ENCODE measurements around the gene SLC43A2.
"Not testable (repeated sequence)": the region's sequence is repeated elsewhere in the genome, so short reads cannot be mapped to it uniquely, and the experiment has no call there.

SLC43A2 gene

DNA sequence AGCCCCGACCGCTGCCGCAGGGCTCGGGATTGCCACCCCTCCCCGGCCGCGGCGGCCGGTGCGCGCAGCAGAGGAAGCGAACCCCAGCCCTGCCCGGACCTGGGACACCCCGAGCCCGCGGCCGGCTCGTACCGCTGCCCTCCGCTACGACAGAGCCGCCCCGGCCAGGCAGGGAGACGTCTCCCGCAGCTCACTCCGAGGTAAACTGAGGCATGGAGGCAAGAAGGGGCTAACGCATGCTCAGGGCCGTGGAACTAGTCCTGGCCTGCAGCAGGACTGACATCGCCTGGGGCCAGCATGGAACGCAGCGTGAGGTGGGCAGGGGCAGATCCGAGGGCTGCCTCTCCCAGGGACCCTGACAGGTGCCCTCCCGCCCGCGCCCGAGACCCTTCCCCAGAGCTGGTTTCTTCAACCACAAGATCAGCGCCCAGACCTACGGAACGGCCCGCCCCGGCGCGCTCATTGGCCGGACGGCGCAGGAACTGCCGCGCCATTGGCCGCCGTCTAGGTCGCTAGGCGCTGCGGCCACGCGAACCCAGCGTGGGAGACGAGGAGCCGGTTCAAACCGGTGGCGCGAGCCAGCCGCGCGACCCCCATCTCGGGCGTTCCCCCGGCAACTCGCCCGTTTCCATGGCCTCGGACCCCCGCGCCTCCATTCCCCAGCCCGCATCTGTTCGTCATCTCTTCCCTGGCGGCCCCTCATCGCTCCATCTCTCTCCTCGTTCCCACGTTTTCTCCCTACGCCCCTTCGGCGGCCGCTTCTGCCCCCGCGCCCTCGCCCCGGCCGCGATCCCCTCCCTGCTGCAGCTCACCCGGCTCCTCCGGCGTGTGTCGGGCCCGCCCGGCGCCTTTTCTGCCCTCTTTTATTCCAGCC, at the start of gene SLC43A2:
Gene SLC43A2, minus strand, starts transcription at position 853 of the 874 bp plus-strand sequence. CDS start 960 bp downstream, outside the sequence.
- Histone ChIP-seq H3K27me3 (ENCODE audit: low read depth) (no peaks in the 10 kb centered on the region), H3K9me3 (no peaks in the 10 kb centered on the region), H3K4me3 (peak within 1 kb of the TSS; percentile 91), H3K36me3 (replicated peaks) (peaks cover 1% of the 10 kb centered on the region; the same call in 1 of the 2 replicates), H3K4me1 (peaks cover 29% of the 10 kb centered on the region)
- DNase-seq (ENCODE audit: low spot score in 2 of 2) = peak; percentile 82 to 90
- in situ Hi-C loops (cut with MboI; ENCODE audit: low sequenced_read_pairs) = loop anchor here (25.0 kb wide), 1 partner anchor 409 kb away; the partner anchor contains the start of genes DPH1, OVCA2 and RTN4RL1

DNA sequence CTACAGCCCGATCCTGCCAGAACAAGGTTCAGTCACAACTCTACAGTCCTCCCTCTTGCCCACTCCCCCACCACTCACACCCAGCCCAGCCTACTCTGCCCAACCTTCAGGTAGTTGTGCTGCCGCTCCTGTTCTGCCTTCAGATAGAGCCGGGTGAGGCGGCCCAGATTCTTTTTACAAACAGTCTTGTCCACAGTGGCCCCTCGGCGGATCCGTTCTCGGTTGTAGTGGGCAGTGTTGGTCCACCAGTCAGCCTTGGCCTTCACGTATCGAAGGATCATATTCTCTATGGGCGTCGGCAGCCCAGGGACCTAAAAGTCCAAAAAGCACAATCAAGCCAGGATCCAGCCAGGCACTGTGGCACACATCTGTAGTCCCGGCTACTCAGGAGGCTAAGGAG, 47.8 kb upstream of the SLC43A2 start:
- peaks cover 98% of the 10 kb centered on the region for H3K36me3 ChIP-seq (replicated peaks)
- in situ Hi-C loops (cut with MboI; ENCODE audit: low sequenced_read_pairs) = no loop called here
- H3K4me3 ChIP-seq = no peak overlapping the region
- no peaks in the 10 kb centered on the region for H3K4me1 ChIP-seq
- H3K27me3 ChIP-seq (ENCODE audit: low read depth) = no peaks in the 10 kb centered on the region
- DNase-seq (ENCODE audit: low spot score in 2 of 2) = no peak
- H3K9me3 ChIP-seq = no peaks in the 10 kb centered on the region

DNA sequence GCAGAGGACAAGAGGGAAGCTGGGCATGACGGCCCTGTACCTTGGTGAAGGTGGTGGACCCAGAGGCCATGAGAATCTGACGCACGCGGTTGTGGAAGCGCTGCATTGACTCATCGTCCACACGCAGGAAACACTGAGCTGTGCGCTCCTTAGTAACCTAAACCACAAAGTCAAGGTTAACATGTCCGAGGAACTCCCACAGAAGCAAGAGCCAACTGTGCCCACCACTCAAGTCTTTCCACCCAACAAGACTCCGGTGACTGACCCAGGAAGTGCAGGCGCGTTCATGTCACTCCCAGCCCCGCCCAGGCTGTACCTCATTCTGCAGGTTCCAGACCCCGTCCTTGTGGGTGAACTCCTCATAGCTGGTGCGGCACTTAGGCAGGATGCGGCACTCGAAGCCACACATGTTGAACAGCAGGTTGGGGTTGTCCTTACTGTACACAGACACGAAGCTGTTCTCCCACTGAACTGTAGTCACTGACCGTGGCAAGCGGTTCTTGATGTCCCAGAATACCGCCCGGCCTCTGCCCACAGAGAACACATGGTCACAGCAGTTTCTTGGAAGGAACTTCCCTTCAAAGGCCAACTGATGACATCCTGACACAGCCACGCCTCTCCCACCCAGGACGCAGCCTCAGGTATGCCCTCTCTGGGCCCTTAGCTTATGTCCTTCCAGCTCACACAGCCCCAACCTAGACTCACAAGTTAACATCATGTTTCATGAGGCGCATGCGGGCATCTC, 44.6 kb upstream of the SLC43A2 start:
- no peaks in the 10 kb centered on the region for H3K27me3 ChIP-seq (ENCODE audit: low read depth)
- H3K4me3 ChIP-seq = no peak overlapping the region
- H3K9me3 ChIP-seq = no peaks in the 10 kb centered on the region
- in situ Hi-C loops (cut with MboI; ENCODE audit: low sequenced_read_pairs) = no loop called here
- DNase-seq (ENCODE audit: low spot score in 2 of 2) = no peak
- peaks cover 98% of the 10 kb centered on the region for H3K36me3 ChIP-seq (replicated peaks)
- no peaks in the 10 kb centered on the region for H3K4me1 ChIP-seq

- in situ Hi-C loops (cut with MboI; ENCODE audit: low sequenced_read_pairs); DNase-seq (ENCODE audit: low spot score in 2 of 2); H3K9me3 ChIP-seq; H3K4me3 ChIP-seq; H3K4me1 ChIP-seq; H3K27me3 ChIP-seq (ENCODE audit: low read depth): not testable (repeated sequence)
- H3K36me3 ChIP-seq (replicated peaks) = peaks cover 90% of the 10 kb centered on the region
These were observed 35.3 kb upstream of the SLC43A2 start for GRCh38 chr17:1663934-1664333.

DNA sequence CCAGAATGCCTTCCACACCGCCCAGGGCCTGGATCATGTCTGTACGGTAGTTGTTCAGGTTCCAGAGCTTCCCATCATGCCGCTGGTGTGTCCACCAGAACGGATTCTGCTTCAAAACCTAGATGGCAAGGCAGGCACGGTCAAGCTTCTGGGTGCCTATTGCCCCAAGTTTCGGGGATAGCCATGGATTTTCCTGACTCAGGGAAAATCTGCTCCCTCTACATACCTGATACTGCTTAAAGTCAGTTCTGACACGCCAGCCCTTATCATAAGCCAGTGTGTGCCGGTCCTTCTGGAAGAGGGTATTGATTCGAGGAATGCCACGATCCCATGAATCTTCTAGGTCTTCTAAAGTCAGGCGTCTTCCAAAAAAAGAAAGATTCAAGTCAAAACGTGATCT, 32.4 kb upstream of the SLC43A2 start:
- in situ Hi-C loops (cut with MboI; ENCODE audit: low sequenced_read_pairs) = no loop called here
- Histone ChIP-seq H3K4me1 (no peaks in the 10 kb centered on the region), H3K4me3 (no peak overlapping the region), H3K36me3 (replicated peaks) (peaks cover 91% of the 10 kb centered on the region), H3K9me3 (no peaks in the 10 kb centered on the region), H3K27me3 (ENCODE audit: low read depth) (no peaks in the 10 kb centered on the region)
- no peak for DNase-seq (ENCODE audit: low spot score in 2 of 2)

- Histone ChIP-seq H3K4me1 (no peaks in the 10 kb centered on the region), H3K27me3 (ENCODE audit: low read depth) (no peaks in the 10 kb centered on the region), H3K9me3 (no peaks in the 10 kb centered on the region), H3K4me3 (no peak overlapping the region), H3K36me3 (replicated peaks) (peaks cover 94% of the 10 kb centered on the region)
- in situ Hi-C loops (cut with MboI; ENCODE audit: low sequenced_read_pairs) = no loop called here
- DNase-seq (ENCODE audit: low spot score in 2 of 2) = no peak
These were observed 29.5 kb upstream of the SLC43A2 start for GRCh38 chr17:1658100-1658499.

- H3K36me3 ChIP-seq (replicated peaks) = peaks cover 87% of the 10 kb centered on the region
These were observed 25.1 kb upstream of the SLC43A2 start for GRCh38 chr17:1653735-1654134.

DNA sequence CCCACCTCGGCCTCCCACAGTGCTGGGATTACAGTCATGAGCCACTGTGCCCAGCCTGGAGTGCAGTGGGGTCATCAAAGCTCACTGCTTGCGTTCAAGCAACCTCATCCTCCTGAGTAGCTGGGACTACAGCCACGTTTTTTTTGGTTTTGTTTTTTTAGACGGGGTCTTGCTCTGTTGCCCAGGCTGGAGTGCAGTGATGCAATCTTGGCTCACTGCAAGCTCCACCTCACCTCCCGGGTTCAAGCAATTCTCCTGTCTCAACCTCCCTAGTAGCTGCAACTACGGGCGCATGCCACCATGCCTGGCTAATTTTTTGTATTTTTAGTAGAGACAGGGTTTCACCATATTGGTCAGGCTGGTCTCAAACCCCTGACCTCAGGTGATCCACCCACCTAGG, 24.2 kb upstream of the SLC43A2 start:
- H3K27me3 ChIP-seq (ENCODE audit: low read depth); H3K9me3 ChIP-seq; DNase-seq (ENCODE audit: low spot score in 2 of 2); H3K4me3 ChIP-seq; H3K4me1 ChIP-seq; in situ Hi-C loops (cut with MboI; ENCODE audit: low sequenced_read_pairs): not testable (repeated sequence)
- H3K36me3 ChIP-seq (replicated peaks) = peaks cover 78% of the 10 kb centered on the region

More at GRCh38 chr17:1653735-1654134, 25.1 kb upstream of the SLC43A2 start:
- Histone ChIP-seq H3K4me3 (no peak overlapping the region), H3K4me1 (no peaks in the 10 kb centered on the region; the same call in 1 of the 2 replicates), H3K9me3 (no peaks in the 10 kb centered on the region), H3K27me3 (ENCODE audit: low read depth) (no peaks in the 10 kb centered on the region)
- DNase-seq (ENCODE audit: low spot score in 2 of 2) = no peak
- in situ Hi-C loops (cut with MboI; ENCODE audit: low sequenced_read_pairs) = no loop called here

DNA sequence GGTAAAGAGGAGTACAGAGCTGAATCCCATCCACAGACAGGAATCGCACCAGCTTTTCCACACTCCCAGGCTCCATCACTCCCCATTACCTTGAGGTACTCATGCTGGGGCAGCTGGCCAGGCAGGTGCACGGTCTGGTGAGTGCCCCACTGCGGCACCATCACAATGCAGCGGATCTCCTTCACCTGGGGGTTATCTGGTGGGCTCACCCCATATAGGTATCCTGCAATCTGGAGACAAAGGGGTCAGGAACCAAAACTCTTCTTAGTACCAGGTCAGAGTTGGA, 22.9 kb upstream of the SLC43A2 start:
- in situ Hi-C loops (cut with MboI; ENCODE audit: low sequenced_read_pairs) = no loop called here
- DNase-seq (ENCODE audit: low spot score in 2 of 2) = no peak
- H3K4me3 ChIP-seq = no peak overlapping the region
- no peaks in the 10 kb centered on the region for H3K27me3 ChIP-seq (ENCODE audit: low read depth)
- H3K36me3 ChIP-seq (replicated peaks) = peaks cover 66% of the 10 kb centered on the region
- peaks cover 7% of the 10 kb centered on the region for H3K4me1 ChIP-seq
- H3K9me3 ChIP-seq = no peaks in the 10 kb centered on the region

GRCh38 chr17:1650731-1651558, 22.3 kb upstream of the SLC43A2 start:
- in situ Hi-C loops (cut with MboI; ENCODE audit: low sequenced_read_pairs) = no loop called here
- Histone ChIP-seq H3K9me3 (no peaks in the 10 kb centered on the region), H3K27me3 (ENCODE audit: low read depth) (no peaks in the 10 kb centered on the region), H3K4me1 (peaks cover 7% of the 10 kb centered on the region), H3K4me3 (no peak overlapping the region), H3K36me3 (replicated peaks) (peaks cover 61% of the 10 kb centered on the region)
- DNase-seq (ENCODE audit: low spot score in 2 of 2) = no peak

DNA sequence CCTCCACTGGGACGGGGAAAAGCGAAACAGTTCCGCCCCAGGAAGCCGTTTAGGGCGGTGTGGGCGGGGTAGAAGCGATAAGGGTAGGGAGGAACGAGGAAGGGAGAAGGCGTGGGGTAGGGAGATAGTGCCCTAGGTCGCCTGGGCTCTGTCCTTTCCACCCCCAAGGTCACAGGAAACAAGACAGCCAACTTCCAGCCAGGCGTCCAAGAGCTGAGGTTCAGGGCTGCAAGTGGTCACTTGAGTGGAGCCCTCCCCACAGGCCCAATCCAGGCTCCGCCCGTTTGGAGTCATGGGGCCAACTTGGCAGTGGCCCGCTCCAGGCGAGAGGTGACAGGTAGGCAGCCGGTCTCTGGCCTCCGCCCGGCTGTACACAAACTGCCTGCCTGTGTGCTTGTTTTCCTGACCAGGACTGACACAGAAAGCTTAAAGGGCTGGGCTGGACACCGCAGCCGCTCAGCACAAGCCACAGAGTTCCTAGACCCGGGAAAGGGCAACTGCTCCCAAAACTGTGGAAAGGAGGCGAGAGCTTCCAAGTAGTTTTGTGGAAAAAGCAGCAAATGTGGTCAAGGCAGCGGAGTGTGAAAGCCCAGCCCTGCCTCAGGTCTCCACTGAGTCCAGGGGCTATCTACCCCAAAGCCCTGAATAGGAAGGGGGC, 21.3 kb upstream of the SLC43A2 start, which contains the start of gene RILP:
Gene RILP, minus strand, starts transcription at position 23 of the 658 bp plus-strand sequence. CDS start 62 bp downstream, outside the sequence.
- peaks cover 7% of the 10 kb centered on the region for H3K4me1 ChIP-seq
- DNase-seq (ENCODE audit: low spot score in 2 of 2) = peak in 1 of 2 experiments; percentile 51
- no peaks in the 10 kb centered on the region for H3K9me3 ChIP-seq
- H3K4me3 ChIP-seq = peak within 1 kb of the TSS; percentile 37
- in situ Hi-C loops (cut with MboI; ENCODE audit: low sequenced_read_pairs) = loop anchor here (10.0 to 25.0 kb wide), 2 partner anchors 385 to 387 kb away; partner anchors contain the start of genes DPH1, OVCA2 and RTN4RL1
- no peaks in the 10 kb centered on the region for H3K27me3 ChIP-seq (ENCODE audit: low read depth)
- peaks cover 52% of the 10 kb centered on the region for H3K36me3 ChIP-seq (replicated peaks)

- peak; percentile 86 to 95 for DNase-seq (ENCODE audit: low spot score in 2 of 2)
- Histone ChIP-seq H3K36me3 (replicated peaks) (peaks cover 44% of the 10 kb centered on the region), H3K27me3 (ENCODE audit: low read depth) (no peaks in the 10 kb centered on the region), H3K4me3 (peak overlapping the region; percentile 37), H3K4me1 (peaks cover 7% of the 10 kb centered on the region), H3K9me3 (no peaks in the 10 kb centered on the region)
- in situ Hi-C loops (cut with MboI; ENCODE audit: low sequenced_read_pairs) = loop anchor here (10.0 to 25.0 kb wide), 2 partner anchors 384 to 388 kb away; partner anchors contain the start of genes DPH1, OVCA2 and RTN4RL1
These were observed 20.6 kb upstream of the SLC43A2 start for GRCh38 chr17:1648963-1649843.
